Upper lobe of right lung (tissue), 1 donor: ENCODE results near the gene C3orf70. TPM values are rescaled to one million over a fixed set of nuclear protein-coding genes. Genes with fewer than 3 reads are reported as not detected.

ENCODE experiments used
- ATAC-seq: fragments of 200-7000 bp; cut with Tn5 transposase; one replicate; pipeline ENCODE4 v1.9.1; 2020; ENCODE audit warnings: mild to moderate bottlenecking, moderate library complexity
- DNase-seq: peaks from one replicate; pipeline ENCODE4 v3.0.0-alpha.2; 2020
- H3K27ac ChIP-seq: fragments of 200-600 bp; one replicate; pipeline ENCODE4 v1.8.0; 2022
- H3K27me3 ChIP-seq: fragments of 200-600 bp; one replicate; pipeline ENCODE4 v1.8.0; 2022; ENCODE audit warnings: mild to moderate bottlenecking
- H3K36me3 ChIP-seq: fragments of 200-600 bp; one replicate; pipeline ENCODE4 v1.8.0; 2022
- H3K4me1 ChIP-seq: fragments of 200-600 bp; one replicate; pipeline ENCODE4 v1.8.0; 2022
- H3K4me3 ChIP-seq: fragments of 200-600 bp; one replicate; pipeline ENCODE4 v1.8.0; 2022; ENCODE audit warnings: mild to moderate bottlenecking
- H3K9me3 ChIP-seq: fragments of 200-600 bp; one replicate; pipeline ENCODE4 v1.8.0; 2022
- CTCF ChIP-seq: fragments of 200-600 bp; IDR thresholded peaks from one replicate; pipeline ENCODE4 v1.8.0; 2022; ENCODE audit warnings: antibody characterized with exemption
- intact Hi-C: fragments of 100-400 bp; cut with DNase I; formaldehyde crosslinking; loops from one replicate; pipeline ENCODE4 v1.11.0; 2022
- total RNA-seq: library from RNA; stranded (reverse); fragmentation: NEBNext Ultra II Directional; extraction: Animal tissue kit (Norgen Biotek cat#: 25700); gene quantifications from one replicate; pipeline ENCODE4 v1.2.1, GENCODE V29; 2021
- donor health status: DM: no; HTN: yes; CAD: no; lungs with severe emphysema.

The C3orf70 gene
- total RNA-seq, 1 donor from 2014 or later, result 4.1 TPM

DNA sequence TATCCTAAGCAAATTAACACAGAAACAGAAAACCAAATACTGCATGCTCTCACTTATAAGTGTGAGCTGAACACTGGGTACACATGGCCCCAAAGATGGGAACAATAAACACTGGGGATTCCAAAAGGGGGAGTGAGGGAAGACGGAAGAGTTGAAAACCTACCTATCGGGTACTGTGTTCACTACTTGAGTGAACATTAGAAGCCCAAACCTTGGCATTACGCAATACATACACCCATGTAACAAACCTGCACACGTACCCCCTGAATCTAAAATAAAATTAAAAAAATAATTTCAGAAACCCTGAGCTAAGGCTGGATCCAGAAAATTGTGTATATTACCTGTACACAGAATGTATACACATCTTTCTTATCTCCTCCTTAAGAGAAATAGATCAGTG is 42.8 kb upstream of the C3orf70 start:
- intact Hi-C loops, result no loop called here
- H3K4me3 ChIP-seq, result no peak overlapping the region
- H3K9me3 ChIP-seq, result no peaks in the 10 kb centered on the region
- H3K27ac ChIP-seq, result no peak overlapping the region
- no peak for TF ChIP-seq CTCF
- no peaks in the 10 kb centered on the region for H3K27me3 ChIP-seq
- no peaks in the 10 kb centered on the region for H3K4me1 ChIP-seq
- ATAC-seq, result no peak
- H3K36me3 ChIP-seq, result peaks cover 7% of the 10 kb centered on the region
- DNase-seq, result no peak

GRCh38 chr3:185188816-185189215 is 36.0 kb upstream of the C3orf70 start:
- peaks cover 7% of the 10 kb centered on the region for H3K36me3 ChIP-seq
- H3K9me3 ChIP-seq, result no peaks in the 10 kb centered on the region
- intact Hi-C loops, result no loop called here
- no peak overlapping the region for H3K27ac ChIP-seq
- no peak overlapping the region for H3K4me3 ChIP-seq
- TF ChIP-seq CTCF, result no peak
- ATAC-seq, result no peak
- DNase-seq, result no peak
- H3K27me3 ChIP-seq, result no peaks in the 10 kb centered on the region
- no peaks in the 10 kb centered on the region for H3K4me1 ChIP-seq

DNA sequence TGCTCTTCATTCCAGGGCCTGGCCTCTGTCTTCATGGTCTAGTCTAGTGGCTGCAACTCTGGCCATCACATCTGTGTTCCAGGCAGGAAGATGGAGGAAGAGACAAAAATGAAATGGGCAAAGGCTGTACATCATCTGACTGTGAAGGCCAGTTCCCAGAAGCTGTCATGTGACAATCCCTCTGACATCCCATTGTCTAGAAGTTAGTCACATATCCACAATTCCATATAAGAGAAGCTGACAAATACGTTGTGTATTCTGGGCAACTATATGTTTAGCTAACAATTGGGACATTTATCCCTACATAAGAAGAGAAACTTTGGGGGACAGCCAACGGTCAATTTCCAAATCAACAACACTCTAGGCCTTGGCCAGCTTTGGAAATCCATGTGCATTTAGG is 34.5 kb upstream of the C3orf70 start:
- no peak overlapping the region for H3K4me3 ChIP-seq
- H3K27ac ChIP-seq, result no peak overlapping the region
- H3K36me3 ChIP-seq, result no peaks in the 10 kb centered on the region
- no peaks in the 10 kb centered on the region for H3K27me3 ChIP-seq
- no peaks in the 10 kb centered on the region for H3K9me3 ChIP-seq
- no peaks in the 10 kb centered on the region for H3K4me1 ChIP-seq
- intact Hi-C loops, result no loop called here
- no peak for TF ChIP-seq CTCF
- no peak for DNase-seq
- no peak for ATAC-seq

DNA sequence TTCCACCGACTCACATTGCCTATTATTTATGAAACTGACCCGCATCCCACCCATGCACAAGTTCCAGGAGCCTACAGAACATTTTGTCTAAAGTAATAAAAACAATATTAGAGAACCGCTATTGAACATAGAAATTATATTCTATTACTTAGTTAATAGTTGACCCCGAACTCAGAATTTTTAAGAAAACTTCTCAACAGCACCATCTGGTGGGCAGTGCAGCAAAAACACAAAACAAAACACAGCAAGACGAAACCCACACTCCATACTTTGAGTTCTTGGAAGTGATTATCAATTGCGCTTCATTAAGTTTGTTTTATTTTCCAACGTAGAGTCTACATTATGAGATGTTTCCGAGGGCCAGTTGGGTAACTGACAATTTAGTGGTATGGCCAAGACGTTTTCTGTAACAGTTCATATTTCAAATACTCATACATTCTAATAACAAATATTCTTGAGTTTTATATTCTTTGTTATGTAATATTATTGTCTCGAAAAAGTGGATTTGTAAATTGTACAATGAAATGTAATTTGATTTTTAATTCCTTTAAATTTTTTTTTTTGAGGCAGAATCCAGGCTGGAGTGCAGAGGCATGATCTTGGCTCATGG is 24.0 kb upstream of the C3orf70 start:
- TF ChIP-seq CTCF, result peak; percentile 69
- Histone ChIP-seq H3K36me3 (no peaks in the 10 kb centered on the region), H3K27me3 (no peaks in the 10 kb centered on the region), H3K27ac (no peak overlapping the region), H3K4me1 (no peaks in the 10 kb centered on the region), H3K9me3 (no peaks in the 10 kb centered on the region), H3K4me3 (no peak overlapping the region)
- no peak for DNase-seq
- ATAC-seq, result peak; percentile 60
- intact Hi-C loops, result no loop called here

DNA sequence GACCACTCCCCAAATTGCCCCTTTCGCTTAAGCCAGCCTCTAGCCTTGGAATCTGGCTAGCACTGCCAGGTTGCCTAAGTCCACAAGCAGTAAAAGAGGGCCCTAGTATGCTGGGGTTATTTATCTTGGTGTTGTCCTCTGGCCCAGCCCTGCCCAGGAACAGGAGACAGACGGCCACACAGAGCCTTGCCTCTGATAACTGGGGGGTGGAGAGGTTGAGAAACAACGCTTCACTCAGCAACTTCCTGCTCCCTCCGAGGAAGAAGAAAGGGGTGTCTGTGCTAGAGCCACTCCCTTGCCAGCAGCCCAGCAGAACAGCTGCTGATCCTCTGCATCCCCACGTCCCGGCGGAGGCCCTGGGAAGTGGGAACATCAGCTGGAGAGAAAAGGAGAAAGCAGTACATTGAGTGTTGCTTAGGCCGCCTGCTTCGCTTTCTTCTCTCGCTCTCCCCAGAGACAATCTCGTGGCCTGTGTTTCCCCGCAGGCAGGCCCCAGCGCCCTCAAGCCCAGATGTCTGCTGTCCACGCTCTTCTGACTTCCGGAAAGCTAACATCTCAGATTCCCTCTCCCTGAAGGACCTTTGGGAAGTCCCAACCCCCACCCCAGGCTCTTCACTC is 22.6 kb upstream of the C3orf70 start:
- no peak for TF ChIP-seq CTCF
- H3K27me3 ChIP-seq, result no peaks in the 10 kb centered on the region
- no peaks in the 10 kb centered on the region for H3K4me1 ChIP-seq
- no peaks in the 10 kb centered on the region for H3K9me3 ChIP-seq
- H3K27ac ChIP-seq, result peak overlapping the region; percentile 36
- H3K36me3 ChIP-seq, result no peaks in the 10 kb centered on the region
- ATAC-seq, result peak; percentile 91
- intact Hi-C loops, result no loop called here
- no peak for DNase-seq
- no peak overlapping the region for H3K4me3 ChIP-seq
